Neural crest cell (in vitro differentiated cells): ENCODE results near the gene SP4. TPM values are rescaled to one million over a fixed set of nuclear protein-coding genes. Genes with fewer than 3 reads are reported as not detected.

Source experiments
- DNase-seq: peaks from one replicate; pipeline ENCODE4 v3.0.0; 2021; ENCODE audit warnings: low read depth, mixed read lengths, low spot score
- H3K27ac Mint-ChIP-seq: one replicate; pipeline ENCODE4 v1.8.0; 2021; ENCODE audit warnings: mild to moderate bottlenecking, mixed read lengths; ENCODE audit not compliant: unreplicated experiment
- H3K27me3 Mint-ChIP-seq: 2 replicates; pipeline ENCODE4 v1.8.0; 2021; ENCODE audit warnings: low read depth, mild to moderate bottlenecking, mixed read lengths
- H3K36me3 Mint-ChIP-seq: 2 replicates; pipeline ENCODE4 v1.8.0; 2021; ENCODE audit warnings: low read depth, mild to moderate bottlenecking, mixed read lengths
- H3K4me1 Mint-ChIP-seq: 2 replicates; pipeline ENCODE4 v1.8.0; 2021; ENCODE audit warnings: mixed read lengths
- H3K4me3 Mint-ChIP-seq: one replicate; pipeline ENCODE4 v1.8.0; 2021; ENCODE audit warnings: mild to moderate bottlenecking, mixed read lengths
- H3K9me3 Mint-ChIP-seq: 2 replicates; pipeline ENCODE4 v1.8.0; 2021; ENCODE audit warnings: mixed read lengths
- total RNA-seq: library from RNA; stranded (reverse); gene quantifications from 2 replicates; pipeline ENCODE4 v1.2.1, GENCODE V29; 2021
- TF ChIP-seq, protein P1 (sequence below): fragments of 200-600 bp; sonication (generic); conservative IDR thresholded peaks from 2 replicates; pipeline ENCODE4 v1.5.0; 2021; ENCODE audit warnings: antibody characterized with exemption, mild to moderate bottlenecking

Gene SP4
- total RNA-seq, 1 donor from 2014 or later, result 20.6 TPM

DNA sequence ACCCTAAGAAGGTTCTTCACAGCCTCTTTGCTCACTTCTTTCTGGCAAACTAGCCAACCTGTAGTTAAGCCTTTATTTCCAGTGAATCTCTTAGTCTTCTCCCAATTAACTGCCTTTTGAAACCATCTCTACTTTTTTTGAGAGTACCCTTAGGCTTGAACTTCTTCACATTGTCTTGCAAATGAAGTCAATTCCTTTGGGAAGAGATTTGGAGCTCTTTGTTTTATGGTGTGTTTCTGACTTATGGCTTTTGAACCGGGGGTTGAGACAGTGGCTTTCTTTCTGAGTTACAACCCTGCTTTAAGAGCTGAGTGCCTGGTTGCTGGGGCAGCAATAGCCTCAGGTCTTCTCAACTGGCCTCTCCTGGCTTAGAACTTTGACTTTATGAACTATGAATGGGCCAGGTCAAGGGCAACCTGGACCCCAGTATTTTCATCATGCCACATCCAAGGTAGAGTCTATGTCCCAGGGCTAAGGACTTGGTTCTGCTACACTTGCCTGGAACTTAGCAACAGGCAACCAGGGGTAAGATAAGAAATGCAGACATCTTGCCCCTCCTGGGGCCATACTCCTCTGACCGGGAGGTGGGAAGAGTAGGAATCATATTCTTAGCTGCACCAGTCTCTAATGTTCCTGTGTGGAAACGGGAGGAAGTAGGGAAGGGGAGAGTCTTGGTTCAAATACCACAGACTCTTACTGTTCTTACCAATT is 53.0 kb downstream of the SP4 start:
- Mint-ChIP-seq H3K4me3 (no peak overlapping the region), H3K4me1 (peaks cover 9% of the 10 kb centered on the region), H3K27ac (no peak overlapping the region), H3K9me3 (peaks cover 9% of the 10 kb centered on the region), H3K36me3 (peaks cover 37% of the 10 kb centered on the region), H3K27me3 (no peaks in the 10 kb centered on the region)
- TF ChIP-seq, protein P1, sequence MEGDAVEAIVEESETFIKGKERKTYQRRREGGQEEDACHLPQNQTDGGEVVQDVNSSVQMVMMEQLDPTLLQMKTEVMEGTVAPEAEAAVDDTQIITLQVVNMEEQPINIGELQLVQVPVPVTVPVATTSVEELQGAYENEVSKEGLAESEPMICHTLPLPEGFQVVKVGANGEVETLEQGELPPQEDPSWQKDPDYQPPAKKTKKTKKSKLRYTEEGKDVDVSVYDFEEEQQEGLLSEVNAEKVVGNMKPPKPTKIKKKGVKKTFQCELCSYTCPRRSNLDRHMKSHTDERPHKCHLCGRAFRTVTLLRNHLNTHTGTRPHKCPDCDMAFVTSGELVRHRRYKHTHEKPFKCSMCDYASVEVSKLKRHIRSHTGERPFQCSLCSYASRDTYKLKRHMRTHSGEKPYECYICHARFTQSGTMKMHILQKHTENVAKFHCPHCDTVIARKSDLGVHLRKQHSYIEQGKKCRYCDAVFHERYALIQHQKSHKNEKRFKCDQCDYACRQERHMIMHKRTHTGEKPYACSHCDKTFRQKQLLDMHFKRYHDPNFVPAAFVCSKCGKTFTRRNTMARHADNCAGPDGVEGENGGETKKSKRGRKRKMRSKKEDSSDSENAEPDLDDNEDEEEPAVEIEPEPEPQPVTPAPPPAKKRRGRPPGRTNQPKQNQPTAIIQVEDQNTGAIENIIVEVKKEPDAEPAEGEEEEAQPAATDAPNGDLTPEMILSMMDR, result no peak
- no peak for DNase-seq

DNA sequence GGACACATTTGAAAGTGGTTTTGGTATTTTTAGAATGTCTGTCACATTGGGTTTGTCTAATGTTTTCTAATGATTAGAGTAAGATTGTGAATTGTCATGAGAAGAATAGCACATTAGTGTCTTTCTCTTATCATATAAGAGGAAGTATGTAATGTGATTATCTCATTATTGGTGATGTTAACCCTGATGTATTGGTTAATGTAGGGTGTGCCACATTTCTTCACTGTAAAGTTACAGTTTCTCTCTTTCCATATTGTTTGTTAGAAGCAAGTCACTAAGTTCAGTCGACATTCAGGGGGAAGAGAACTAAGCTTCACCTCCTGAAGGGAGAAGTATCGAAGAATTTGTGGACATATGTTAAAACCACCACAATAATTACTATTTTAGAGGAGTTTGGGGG is 58.6 kb downstream of the SP4 start:
- TF ChIP-seq, protein P1, result no peak
- Mint-ChIP-seq H3K4me1 (peaks cover 8% of the 10 kb centered on the region), H3K36me3 (peaks cover 42% of the 10 kb centered on the region), H3K4me3 (no peak overlapping the region), H3K27ac (no peak overlapping the region), H3K27me3 (no peaks in the 10 kb centered on the region), H3K9me3 (peaks cover 4% of the 10 kb centered on the region)
- DNase-seq, result no peak

- Mint-ChIP-seq H3K27me3 (no peaks in the 10 kb centered on the region), H3K4me3 (no peak overlapping the region), H3K9me3 (peaks cover 26% of the 10 kb centered on the region), H3K4me1 (no peaks in the 10 kb centered on the region), H3K27ac (no peak overlapping the region), H3K36me3 (peaks cover 76% of the 10 kb centered on the region)
- TF ChIP-seq, protein P1, result no peak
- no peak for DNase-seq
These were observed 67.8 kb downstream of the SP4 start for GRCh38 chr7:21495731-21496130.

GRCh38 chr7:21497072-21497471 is 69.2 kb downstream of the SP4 start:
- Mint-ChIP-seq H3K27me3 (no peaks in the 10 kb centered on the region), H3K36me3 (peaks cover 76% of the 10 kb centered on the region), H3K9me3 (peaks cover 25% of the 10 kb centered on the region), H3K4me1 (no peaks in the 10 kb centered on the region), H3K4me3 (no peak overlapping the region), H3K27ac (no peak overlapping the region)
- DNase-seq, result no peak
- TF ChIP-seq, protein P1, result peak; percentile 20

- H3K27ac Mint-ChIP-seq, result no peak overlapping the region
- H3K27me3 Mint-ChIP-seq, result no peaks in the 10 kb centered on the region
- TF ChIP-seq, protein P1, result no peak
- no peak for DNase-seq
- H3K9me3 Mint-ChIP-seq, result peaks cover 21% of the 10 kb centered on the region
- no peaks in the 10 kb centered on the region for H3K4me1 Mint-ChIP-seq
- H3K4me3 Mint-ChIP-seq, result no peak overlapping the region
- H3K36me3 Mint-ChIP-seq, result peaks cover 73% of the 10 kb centered on the region
These were observed 72.4 kb downstream of the SP4 start for GRCh38 chr7:21500117-21500832.
